Measurements from ENCODE around the gene CMSS1.

DNA sequence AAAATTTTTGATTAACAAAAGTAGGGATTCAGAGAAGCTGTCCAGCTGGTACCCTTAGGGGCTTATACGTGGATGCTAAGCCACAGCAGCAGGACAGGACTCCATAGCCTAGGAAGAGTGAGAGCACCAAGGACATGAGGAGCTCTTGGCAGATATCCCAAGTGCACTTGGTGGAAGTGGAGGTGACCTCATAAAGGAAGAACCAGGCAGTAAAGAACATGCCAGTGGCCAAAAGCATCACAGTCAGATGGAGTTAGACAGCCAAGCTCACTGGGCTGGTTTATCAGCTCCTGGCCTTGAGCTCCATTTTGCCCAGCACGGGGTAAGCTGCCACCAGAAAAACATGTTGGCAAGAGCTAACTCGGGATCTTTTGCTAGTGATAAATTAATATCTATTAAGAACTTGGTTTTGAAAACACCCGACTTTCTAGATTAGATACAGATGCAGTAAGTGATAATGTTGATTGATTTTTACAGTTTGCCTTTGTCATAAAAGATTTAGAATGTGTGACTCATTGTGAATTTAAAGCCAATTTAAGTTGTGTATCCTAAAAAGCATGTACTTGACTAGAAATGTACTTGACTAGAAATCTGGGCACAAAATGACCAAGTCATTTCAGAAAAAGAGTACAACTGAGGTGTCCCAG lies 108.0 kb downstream of the CMSS1 start:
- TF ChIP-seq, protein P1, sequence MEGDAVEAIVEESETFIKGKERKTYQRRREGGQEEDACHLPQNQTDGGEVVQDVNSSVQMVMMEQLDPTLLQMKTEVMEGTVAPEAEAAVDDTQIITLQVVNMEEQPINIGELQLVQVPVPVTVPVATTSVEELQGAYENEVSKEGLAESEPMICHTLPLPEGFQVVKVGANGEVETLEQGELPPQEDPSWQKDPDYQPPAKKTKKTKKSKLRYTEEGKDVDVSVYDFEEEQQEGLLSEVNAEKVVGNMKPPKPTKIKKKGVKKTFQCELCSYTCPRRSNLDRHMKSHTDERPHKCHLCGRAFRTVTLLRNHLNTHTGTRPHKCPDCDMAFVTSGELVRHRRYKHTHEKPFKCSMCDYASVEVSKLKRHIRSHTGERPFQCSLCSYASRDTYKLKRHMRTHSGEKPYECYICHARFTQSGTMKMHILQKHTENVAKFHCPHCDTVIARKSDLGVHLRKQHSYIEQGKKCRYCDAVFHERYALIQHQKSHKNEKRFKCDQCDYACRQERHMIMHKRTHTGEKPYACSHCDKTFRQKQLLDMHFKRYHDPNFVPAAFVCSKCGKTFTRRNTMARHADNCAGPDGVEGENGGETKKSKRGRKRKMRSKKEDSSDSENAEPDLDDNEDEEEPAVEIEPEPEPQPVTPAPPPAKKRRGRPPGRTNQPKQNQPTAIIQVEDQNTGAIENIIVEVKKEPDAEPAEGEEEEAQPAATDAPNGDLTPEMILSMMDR (IDR thresholded peaks at IDR 0.05): no peak
- TF ChIP-seq POLR2AphosphoS5 (IDR thresholded peaks at IDR 0.05) (peak in 2 of 3 donors; percentile 9 to 34), EP300 (IDR thresholded peaks at IDR 0.05; ENCODE audit: low read depth) (no peak), POLR2A (IDR thresholded peaks at IDR 0.05) (no peak)
